Measurements from ENCODE around the gene SNX20. TPM values are rescaled to one million over a fixed set of nuclear protein-coding genes. Genes with fewer than 3 reads are reported as not detected.

SNX20 gene
- total and polyA plus RNA-seq, 2 experiments from 2014 or later: not detected

- TF ChIP-seq ETS1 (IDR thresholded peaks at IDR 0.05) (no peak), JUNB (IDR thresholded peaks at IDR 0.05; ENCODE audit: unreplicated experiment) (no peak), NANOG (IDR thresholded peaks at IDR 0.05; ENCODE audit: borderline replicate concordance) (no peak), EZH2 (IDR thresholded peaks at IDR 0.05; ENCODE audit: low read depth, unreplicated experiment) (no peak), EZH2phosphoT487 (IDR thresholded peaks at IDR 0.05; ENCODE audit: unreplicated experiment) (no peak)
Observed at GRCh38 chr16:50724306-50724705, 43.2 kb upstream of the SNX20 start (continued).

GRCh38 chr16:50722960-50723359, 41.8 kb upstream of the SNX20 start:
- H4K20me1 ChIP-seq (replicated peaks; ENCODE audit: insufficient read depth): no peaks in the 10 kb centered on the region
- H2AFZ ChIP-seq: no peak overlapping the region
- no peak for DNase-seq (ENCODE audit: low spot score)
- H3K4me3 Mint-ChIP-seq: no peak overlapping the region
- H3K79me2 ChIP-seq (replicated peaks; ENCODE audit: insufficient read depth): no peaks in the 10 kb centered on the region
- peaks cover 2% of the 10 kb centered on the region; the same call in 1 of the 3 replicates for H3K9me3 Mint-ChIP-seq
- H3K27ac ChIP-seq (ENCODE audit: low read depth): no peak overlapping the region
- peaks cover 15% of the 10 kb centered on the region for H3K4me1 Mint-ChIP-seq
- no peak overlapping the region for H3K27ac Mint-ChIP-seq
- H3K9me2 ChIP-seq (ENCODE audit: insufficient read depth): no peaks in the 10 kb centered on the region
- no peaks in the 10 kb centered on the region for H3K27me3 ChIP-seq (ENCODE audit: insufficient read depth)
- no peak for ATAC-seq
- no peak overlapping the region for H3K4me2 ChIP-seq
- H3K36me3 Mint-ChIP-seq (ENCODE audit: low read depth): no peaks in the 10 kb centered on the region
- H3F3A ChIP-seq (replicated peaks; ENCODE audit: low read depth): no peaks in the 10 kb centered on the region
- H3K36me3 ChIP-seq (ENCODE audit: insufficient read depth): no peaks in the 10 kb centered on the region
- H3K4me3 ChIP-seq: no peak overlapping the region
- no peaks in the 10 kb centered on the region; the same call in 1 of the 2 replicates for H3K4me1 ChIP-seq (ENCODE audit: insufficient read depth)
- peaks cover 7% of the 10 kb centered on the region for H3K27me3 Mint-ChIP-seq (ENCODE audit: insufficient read depth, low read depth, poor library complexity)
- no peak for TF ChIP-seq ETS1 (IDR thresholded peaks at IDR 0.05)
- no peak for TF ChIP-seq NANOG (IDR thresholded peaks at IDR 0.05; ENCODE audit: borderline replicate concordance)
- TF ChIP-seq EZH2phosphoT487 (IDR thresholded peaks at IDR 0.05; ENCODE audit: unreplicated experiment): no peak
- no peak for TF ChIP-seq STAT1 (IDR thresholded peaks at IDR 0.05; ENCODE audit: unreplicated experiment)
- no peak for TF ChIP-seq CREB1 (CRISPR knock-in tag; IDR thresholded peaks at IDR 0.05; ENCODE audit: low read depth)
- no peak for TF ChIP-seq ZNF331 (CRISPR knock-in tag; IDR thresholded peaks at IDR 0.05; ENCODE audit: low read depth)
- no peak for TF ChIP-seq CTCF (conservative IDR thresholded peaks at IDR 0.05; ENCODE audit: low read depth in 2 of 2)
- TF ChIP-seq POLR2AphosphoS5 (IDR thresholded peaks at IDR 0.05; ENCODE audit: low read depth): no peak
- no peak for TF ChIP-seq EZH2 (IDR thresholded peaks at IDR 0.05; ENCODE audit: low read depth, unreplicated experiment)
- no peak for TF ChIP-seq REST (IDR thresholded peaks at IDR 0.05; ENCODE audit: unreplicated experiment)

Measured in GM23338 (cell line).